Measurements from ENCODE around the gene PHGDH. TPM values are rescaled to one million over a fixed set of nuclear protein-coding genes. Genes with fewer than 3 reads are reported as not detected.

The PHGDH gene
- total RNA-seq, 2 donors from 2014 or later: 73.2 to 241 TPM

GRCh38 chr1:119738100-119738720 lies 26.5 kb downstream of the PHGDH start:
- H3K36me3 Mint-ChIP-seq: peaks cover 9 to 30% of the 10 kb centered on the region in 2 donors
- ATAC-seq: no peak

GRCh38 chr1:119739150-119739549 lies 27.4 kb downstream of the PHGDH start:
- no peaks in the 10 kb centered on the region for H3K9me3 Mint-ChIP-seq
- peaks cover 9 to 28% of the 10 kb centered on the region in 2 donors for H3K36me3 Mint-ChIP-seq
- peak overlapping the region in 1 of 2 donors; percentile 29 for H3K27ac Mint-ChIP-seq

More at GRCh38 chr1:119738100-119738720, 26.5 kb downstream of the PHGDH start:
- peak overlapping the region in 1 of 2 donors; percentile 50 for H3K27ac Mint-ChIP-seq
- no peaks in the 10 kb centered on the region for H3K9me3 Mint-ChIP-seq
- DNase-seq (ENCODE audit: low spot score in 2 of 2): no peak

GRCh38 chr1:119740261-119740660 lies 28.5 kb downstream of the PHGDH start:
- no peaks in the 10 kb centered on the region for H3K9me3 Mint-ChIP-seq
- peaks cover under 1 to 21% of the 10 kb centered on the region in 2 donors for H3K36me3 Mint-ChIP-seq
- H3K27ac Mint-ChIP-seq: no peak overlapping the region

More at GRCh38 chr1:119739150-119739549, 27.4 kb downstream of the PHGDH start:
- DNase-seq (ENCODE audit: low spot score in 2 of 2): no peak
- ATAC-seq: no peak

GRCh38 chr1:119740896-119741780 lies 29.4 kb downstream of the PHGDH start:
- DNase-seq (ENCODE audit: low spot score in 2 of 2): no peak
- ATAC-seq: no peak
- Mint-ChIP-seq H3K9me3 (no peaks in the 10 kb centered on the region), H3K36me3 (peaks cover 0 to 16% of the 10 kb centered on the region in 2 donors), H3K27ac (no peak overlapping the region)

More at GRCh38 chr1:119740261-119740660, 28.5 kb downstream of the PHGDH start:
- ATAC-seq: no peak
- DNase-seq (ENCODE audit: low spot score in 2 of 2): no peak

GRCh38 chr1:119742202-119742601 lies 30.5 kb downstream of the PHGDH start:
- H3K36me3 Mint-ChIP-seq: peaks cover 0 to 12% of the 10 kb centered on the region in 2 donors
- H3K9me3 Mint-ChIP-seq: no peaks in the 10 kb centered on the region
- no peak for ATAC-seq

GRCh38 chr1:119742677-119743076 lies 30.9 kb downstream of the PHGDH start:
- Mint-ChIP-seq H3K9me3 (no peaks in the 10 kb centered on the region), H3K36me3 (peaks cover 0 to 12% of the 10 kb centered on the region in 2 donors), H3K27ac (peak overlapping the region in 1 of 2 donors; percentile 30)
- ATAC-seq (no peak), DNase-seq (ENCODE audit: low spot score in 2 of 2) (no peak)

More at GRCh38 chr1:119742202-119742601, 30.5 kb downstream of the PHGDH start:
- H3K27ac Mint-ChIP-seq: peak overlapping the region in 1 of 2 donors; percentile 30
- no peak for DNase-seq (ENCODE audit: low spot score in 2 of 2)

GRCh38 chr1:119743308-119743707 lies 31.6 kb downstream of the PHGDH start:
- DNase-seq (ENCODE audit: low spot score in 2 of 2) (no peak), ATAC-seq (no peak)
- Mint-ChIP-seq H3K9me3 (no peaks in the 10 kb centered on the region), H3K27ac (peak overlapping the region in 1 of 2 donors; percentile 19), H3K36me3 (peaks cover 0 to 12% of the 10 kb centered on the region in 2 donors)

- Mint-ChIP-seq H3K27ac (peak overlapping the region; percentile 2 to 19), H3K36me3 (peaks cover 0 to 10% of the 10 kb centered on the region in 2 donors)
Observed at GRCh38 chr1:119743776-119744597, 32.3 kb downstream of the PHGDH start.

GRCh38 chr1:119744598-119744942 lies 32.8 kb downstream of the PHGDH start:
- DNase-seq (ENCODE audit: low spot score in 2 of 2) (no peak), ATAC-seq (no peak)
- Mint-ChIP-seq H3K36me3 (peaks cover 0 to 5% of the 10 kb centered on the region in 2 donors), H3K27ac (peak overlapping the region; percentile 2 to 19), H3K9me3 (no peaks in the 10 kb centered on the region)

More at GRCh38 chr1:119743776-119744597, 32.3 kb downstream of the PHGDH start:
- DNase-seq (ENCODE audit: low spot score in 2 of 2) (peak in 1 of 2 donors; percentile 54), ATAC-seq (peak; percentile 70 to 73)
- no peaks in the 10 kb centered on the region for H3K9me3 Mint-ChIP-seq

GRCh38 chr1:119745034-119745433 lies 33.3 kb downstream of the PHGDH start:
- DNase-seq (ENCODE audit: low spot score in 2 of 2) (no peak), ATAC-seq (no peak)
- no peaks in the 10 kb centered on the region for H3K9me3 Mint-ChIP-seq
- H3K36me3 Mint-ChIP-seq: peaks cover 0 to 5% of the 10 kb centered on the region in 2 donors
- no peak overlapping the region for H3K27ac Mint-ChIP-seq

GRCh38 chr1:119747451-119747850 lies 35.7 kb downstream of the PHGDH start:
- no peaks in the 10 kb centered on the region for H3K9me3 Mint-ChIP-seq
- ATAC-seq (no peak), DNase-seq (ENCODE audit: low spot score in 2 of 2) (no peak)
- peaks cover 0 to 5% of the 10 kb centered on the region in 2 donors for H3K36me3 Mint-ChIP-seq
- no peak overlapping the region for H3K27ac Mint-ChIP-seq

- Mint-ChIP-seq H3K36me3 (peaks cover 0 to 5% of the 10 kb centered on the region in 2 donors), H3K27ac (no peak overlapping the region), H3K9me3 (no peaks in the 10 kb centered on the region)
- no peak for DNase-seq (ENCODE audit: low spot score in 2 of 2)
- ATAC-seq: no peak
Observed at GRCh38 chr1:119748040-119748439, 36.3 kb downstream of the PHGDH start.

GRCh38 chr1:119752592-119752991 lies 40.9 kb downstream of the PHGDH start:
- no peak for DNase-seq (ENCODE audit: low spot score in 2 of 2)
- ATAC-seq: no peak
- no peak overlapping the region for H3K27ac Mint-ChIP-seq
- H3K9me3 Mint-ChIP-seq: no peaks in the 10 kb centered on the region
- no peaks in the 10 kb centered on the region for H3K36me3 Mint-ChIP-seq

GRCh38 chr1:119758584-119758983 lies 46.9 kb downstream of the PHGDH start:
- ATAC-seq (peak in 1 of 2 donors; percentile 28), DNase-seq (ENCODE audit: low spot score in 2 of 2) (no peak)
- H3K27ac Mint-ChIP-seq: no peak overlapping the region
- no peaks in the 10 kb centered on the region for H3K9me3 Mint-ChIP-seq
- no peaks in the 10 kb centered on the region for H3K36me3 Mint-ChIP-seq

- ATAC-seq: no peak
- Mint-ChIP-seq H3K36me3 (no peaks in the 10 kb centered on the region), H3K27ac (no peak overlapping the region), H3K9me3 (no peaks in the 10 kb centered on the region)
- no peak for DNase-seq (ENCODE audit: low spot score in 2 of 2)
Observed at GRCh38 chr1:119762409-119762808, 50.7 kb downstream of the PHGDH start.

- ATAC-seq (no peak), DNase-seq (ENCODE audit: low spot score in 2 of 2) (no peak)
- Mint-ChIP-seq H3K27ac (no peak overlapping the region), H3K9me3 (no peaks in the 10 kb centered on the region), H3K36me3 (no peaks in the 10 kb centered on the region)
Observed at GRCh38 chr1:119762953-119763352, 51.2 kb downstream of the PHGDH start.

All from activated naive CD4-positive, alpha-beta T cell treated with anti-CD3 and anti-CD28 coated beads, Interleukin-2, amount 50 U/mL, for 72 hours (primary cell).